NCI-H128 (cell line): ENCODE measurements around the gene SSTR5.
"Not testable (repeated sequence)": the region's sequence is repeated elsewhere in the genome, so short reads cannot be mapped to it uniquely, and the experiment has no call there.

Source experiments
- DNase-seq: peaks from one replicate; lab custom pipeline; 2025; ENCODE audit not compliant: unreplicated experiment; lab: John Stamatoyannopoulos, UW

SSTR5 gene

GRCh38 chr16:1073262-1073558 lies 663 bp downstream of the SSTR5 start:
- no peak for DNase-seq

GRCh38 chr16:1073566-1074378 lies 1.2 kb downstream of the SSTR5 start:
- DNase-seq = no peak

- no peak for DNase-seq
Observed at GRCh38 chr16:1074379-1074649, 1.8 kb downstream of the SSTR5 start.

- no peak for DNase-seq
Observed at GRCh38 chr16:1075546-1075945, 3.0 kb downstream of the SSTR5 start.

- DNase-seq = no peak
Observed at GRCh38 chr16:1076801-1077576, 4.4 kb downstream of the SSTR5 start.

- DNase-seq = no peak
Observed at GRCh38 chr16:1077877-1078578, 5.5 kb downstream of the SSTR5 start.

- DNase-seq = no peak
Observed at GRCh38 chr16:1078579-1079021, 6.1 kb downstream of the SSTR5 start.

- DNase-seq = no peak
Observed at GRCh38 chr16:1079341-1079740, 6.8 kb downstream of the SSTR5 start.

- no peak for DNase-seq
Observed at GRCh38 chr16:1079786-1080525, 7.4 kb downstream of the SSTR5 start.

GRCh38 chr16:1080801-1081733 lies 8.5 kb downstream of the SSTR5 start:
- DNase-seq = no peak

GRCh38 chr16:1081734-1082265 lies 9.3 kb downstream of the SSTR5 start:
- DNase-seq = no peak

- no peak for DNase-seq
Observed at GRCh38 chr16:1082266-1082951, 9.9 kb downstream of the SSTR5 start.

- DNase-seq = no peak
Observed at GRCh38 chr16:1082952-1083675, 10.6 kb downstream of the SSTR5 start.

- no peak for DNase-seq
Observed at GRCh38 chr16:1084971-1085370, 12.4 kb downstream of the SSTR5 start.

- DNase-seq = not testable (repeated sequence)
Observed at GRCh38 chr16:1086443-1086842, 13.9 kb downstream of the SSTR5 start.

- DNase-seq = no peak
Observed at GRCh38 chr16:1088295-1089170, 16.0 kb downstream of the SSTR5 start.

- no peak for DNase-seq
Observed at GRCh38 chr16:1089439-1089821, 16.9 kb downstream of the SSTR5 start.
